WTC11 (cell line): ENCODE measurements around the gene BBS5.
"Not testable (repeated sequence)": the region's sequence is repeated elsewhere in the genome, so short reads cannot be mapped to it uniquely, and the experiment has no call there.

Source experiments
- CTCF ChIP-seq: fragments of 200-600 bp; IDR thresholded peaks from 2 replicates; pipeline ENCODE4 v1.8.0; 2022; ENCODE audit warnings: antibody characterized with exemption
- E2F4 ChIP-seq: sonication (generic); formaldehyde crosslinking; IDR thresholded peaks from 2 replicates; pipeline ENCODE4 v1.8.1; 2022; ENCODE audit warnings: low read depth, mild to moderate bottlenecking, moderate library complexity, missing genetic modification reagents, borderline replicate concordance
- JUN ChIP-seq: sonication (generic); formaldehyde crosslinking; IDR thresholded peaks from 2 replicates; pipeline ENCODE4 v1.8.0; 2023; ENCODE audit warnings: mild to moderate bottlenecking, missing genetic modification reagents
- TEAD4 ChIP-seq: sonication (generic); formaldehyde crosslinking; IDR thresholded peaks from 2 replicates; pipeline ENCODE4 v1.8.0; 2022; ENCODE audit warnings: mild to moderate bottlenecking, missing genetic modification reagents
- ZNF532 ChIP-seq: fragments of 250-450 bp; sonication (Bioruptor Pico); IDR thresholded peaks from 2 replicates; pipeline ENCODE4 v1.9.0; 2021; ENCODE audit warnings: mild to moderate bottlenecking, borderline replicate concordance

- not testable (repeated sequence) for TF ChIP-seq CTCF; JUN (CRISPR knock-in tag); TEAD4 (CRISPR knock-in tag); E2F4 (CRISPR knock-in tag); ZNF532 (CRISPR knock-in tag)
These were observed 37.2 kb downstream of the BBS5 start for GRCh38 chr2:169516488-169516995.
